ENCODE measurements around the gene DESI2.

DNA sequence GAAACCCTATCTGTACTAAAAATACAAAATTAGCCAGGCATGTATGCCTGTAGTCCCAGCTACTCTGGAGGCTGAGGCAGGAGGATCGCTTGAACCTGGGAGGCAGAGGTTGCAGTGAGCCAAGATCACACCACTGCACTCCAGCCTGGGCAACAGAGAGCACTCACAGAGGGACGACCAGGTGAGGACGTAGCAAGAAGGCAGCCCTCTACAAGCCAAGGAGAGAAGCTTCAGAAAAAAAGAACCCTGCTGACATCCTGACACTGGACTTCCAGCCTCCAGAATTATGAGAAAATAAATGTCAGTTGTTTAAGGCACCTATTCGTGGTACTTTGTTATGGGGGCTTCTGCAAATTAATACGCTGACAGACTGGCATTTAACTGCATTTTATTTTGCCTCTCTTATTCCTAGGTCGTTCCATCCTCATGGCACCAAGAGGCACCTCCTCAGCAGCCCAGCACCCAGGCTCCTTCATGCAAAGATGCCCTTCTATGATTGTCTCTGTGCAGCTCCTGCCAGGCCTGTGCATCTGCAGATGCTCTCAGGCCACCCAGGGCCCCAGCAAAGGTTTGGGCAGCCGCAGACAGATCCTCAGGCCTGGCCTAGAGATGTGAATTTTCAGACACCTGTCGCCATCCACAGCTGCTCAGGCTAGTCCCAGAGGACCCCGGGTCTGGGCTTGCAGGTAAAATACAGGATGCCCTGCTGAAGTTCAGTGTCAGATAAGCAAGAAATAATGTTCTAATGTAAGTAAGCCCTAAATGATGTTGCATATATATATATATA, 96.5 kb downstream of the DESI2 start:
- TF ChIP-seq TCF4 (CRISPR knock-in tag; IDR thresholded peaks at IDR 0.05; ENCODE audit: borderline replicate concordance) (no peak), ZC3H10 (CRISPR knock-in tag; IDR thresholded peaks at IDR 0.05) (no peak), ARNTL (CRISPR knock-in tag; IDR thresholded peaks at IDR 0.05; ENCODE audit: borderline replicate concordance, low read depth) (no peak), TOX (CRISPR knock-in tag; IDR thresholded peaks at IDR 0.05; ENCODE audit: borderline replicate concordance) (no peak), ISL1 (CRISPR knock-in tag; IDR thresholded peaks at IDR 0.05) (no peak), ZNF70 (CRISPR knock-in tag; IDR thresholded peaks at IDR 0.05) (no peak), ZNF565 (CRISPR knock-in tag; conservative IDR thresholded peaks at IDR 0.05; ENCODE audit: low read depth) (no peak), CSDC2 (CRISPR knock-in tag; IDR thresholded peaks at IDR 0.05) (no peak)
- TF ChIP-seq, protein P1, sequence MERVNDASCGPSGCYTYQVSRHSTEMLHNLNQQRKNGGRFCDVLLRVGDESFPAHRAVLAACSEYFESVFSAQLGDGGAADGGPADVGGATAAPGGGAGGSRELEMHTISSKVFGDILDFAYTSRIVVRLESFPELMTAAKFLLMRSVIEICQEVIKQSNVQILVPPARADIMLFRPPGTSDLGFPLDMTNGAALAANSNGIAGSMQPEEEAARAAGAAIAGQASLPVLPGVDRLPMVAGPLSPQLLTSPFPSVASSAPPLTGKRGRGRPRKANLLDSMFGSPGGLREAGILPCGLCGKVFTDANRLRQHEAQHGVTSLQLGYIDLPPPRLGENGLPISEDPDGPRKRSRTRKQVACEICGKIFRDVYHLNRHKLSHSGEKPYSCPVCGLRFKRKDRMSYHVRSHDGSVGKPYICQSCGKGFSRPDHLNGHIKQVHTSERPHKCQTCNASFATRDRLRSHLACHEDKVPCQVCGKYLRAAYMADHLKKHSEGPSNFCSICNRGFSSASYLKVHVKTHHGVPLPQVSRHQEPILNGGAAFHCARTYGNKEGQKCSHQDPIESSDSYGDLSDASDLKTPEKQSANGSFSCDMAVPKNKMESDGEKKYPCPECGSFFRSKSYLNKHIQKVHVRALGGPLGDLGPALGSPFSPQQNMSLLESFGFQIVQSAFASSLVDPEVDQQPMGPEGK (CRISPR knock-in tag; IDR thresholded peaks at IDR 0.05; ENCODE audit: borderline replicate concordance), result no peak

Data from SK-N-SH treated with all-trans-retinoic acid at 6 μM for 48 hours (cell line).